Measurements from ENCODE around the gene UHRF1.
A peak's percentile ranks its signal among the peaks of the same experiment; 100 is the strongest.

The UHRF1 gene

DNA sequence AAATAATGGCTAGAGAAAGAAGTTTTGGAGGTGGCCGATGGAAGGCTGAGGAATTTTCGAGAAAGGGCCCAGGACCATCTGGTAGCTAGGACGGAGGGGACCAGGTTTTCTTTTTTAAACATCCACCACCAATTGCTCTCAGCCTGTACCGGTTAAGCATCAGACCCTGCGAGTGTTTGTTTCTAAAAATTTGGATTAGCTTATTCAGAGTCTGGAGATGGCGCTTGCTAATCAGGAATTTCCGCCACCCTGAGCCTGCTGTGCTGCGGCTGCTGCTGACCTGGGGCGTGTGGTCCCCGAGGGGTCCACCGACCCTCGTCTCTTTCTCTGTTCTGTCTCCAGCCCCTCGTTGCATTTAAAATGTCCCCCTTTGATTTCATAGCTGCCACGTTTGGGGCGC lies 2.0 kb downstream of the UHRF1 start:
- TF ChIP-seq, protein P1, sequence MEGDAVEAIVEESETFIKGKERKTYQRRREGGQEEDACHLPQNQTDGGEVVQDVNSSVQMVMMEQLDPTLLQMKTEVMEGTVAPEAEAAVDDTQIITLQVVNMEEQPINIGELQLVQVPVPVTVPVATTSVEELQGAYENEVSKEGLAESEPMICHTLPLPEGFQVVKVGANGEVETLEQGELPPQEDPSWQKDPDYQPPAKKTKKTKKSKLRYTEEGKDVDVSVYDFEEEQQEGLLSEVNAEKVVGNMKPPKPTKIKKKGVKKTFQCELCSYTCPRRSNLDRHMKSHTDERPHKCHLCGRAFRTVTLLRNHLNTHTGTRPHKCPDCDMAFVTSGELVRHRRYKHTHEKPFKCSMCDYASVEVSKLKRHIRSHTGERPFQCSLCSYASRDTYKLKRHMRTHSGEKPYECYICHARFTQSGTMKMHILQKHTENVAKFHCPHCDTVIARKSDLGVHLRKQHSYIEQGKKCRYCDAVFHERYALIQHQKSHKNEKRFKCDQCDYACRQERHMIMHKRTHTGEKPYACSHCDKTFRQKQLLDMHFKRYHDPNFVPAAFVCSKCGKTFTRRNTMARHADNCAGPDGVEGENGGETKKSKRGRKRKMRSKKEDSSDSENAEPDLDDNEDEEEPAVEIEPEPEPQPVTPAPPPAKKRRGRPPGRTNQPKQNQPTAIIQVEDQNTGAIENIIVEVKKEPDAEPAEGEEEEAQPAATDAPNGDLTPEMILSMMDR (IDR thresholded peaks at IDR 0.05; ENCODE audit: extremely low read depth, insufficient read depth, missing control alignments): no peak
- in situ Hi-C loops (cut with MboI; ENCODE audit: low pct_unique_long_range_greater_than_20kb, low sequenced_read_pairs, unreplicated experiment): loop anchor here (10.0 kb wide), 1 partner anchor 97 kb away; no protein-coding TSS in a partner anchor
- DNase-seq (ENCODE audit: low spot score): no peak

DNA sequence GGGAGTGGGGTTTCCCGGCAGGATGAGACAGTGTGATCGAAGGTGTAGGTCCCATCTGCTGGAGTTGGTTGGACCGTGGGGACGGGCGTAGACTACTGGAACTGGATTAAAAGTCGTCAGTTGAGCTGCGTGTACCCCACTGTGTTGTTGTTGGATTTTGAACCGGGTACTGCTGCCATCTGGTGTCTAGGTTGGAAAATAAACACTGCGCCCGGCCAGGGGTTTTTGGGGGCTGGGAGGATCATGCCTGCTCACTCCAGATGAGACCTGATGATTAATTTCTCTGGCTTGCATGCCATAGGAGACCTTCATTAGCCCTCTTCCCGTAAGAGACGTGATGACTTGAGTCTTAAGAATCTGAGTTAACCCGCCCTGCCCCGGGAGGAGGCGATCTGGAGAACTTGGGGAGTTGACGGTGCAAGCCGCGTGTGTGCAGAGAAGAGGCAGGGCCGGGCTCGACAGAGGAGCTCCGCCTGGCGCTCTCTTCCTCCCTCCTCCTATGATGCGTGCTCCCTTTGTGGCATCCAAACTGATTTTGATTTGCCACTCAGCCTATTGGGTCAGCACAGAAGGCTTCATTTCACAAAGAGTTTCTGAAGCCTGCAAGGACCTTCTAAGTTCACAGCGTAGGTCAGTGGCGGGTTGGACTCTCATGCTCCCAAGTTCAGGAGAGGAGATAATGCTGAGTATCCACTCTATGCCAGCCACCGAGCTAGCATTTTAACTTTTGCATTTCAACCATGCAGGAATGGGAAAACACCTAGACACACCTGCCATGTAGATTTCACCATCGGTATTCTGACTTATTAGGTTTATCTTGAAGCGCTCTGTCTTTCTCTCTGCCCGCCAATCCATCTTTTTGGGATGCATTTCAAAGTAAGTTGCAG lies 2.7 kb downstream of the UHRF1 start:
- in situ Hi-C loops (cut with MboI; ENCODE audit: low pct_unique_long_range_greater_than_20kb, low sequenced_read_pairs, unreplicated experiment): loop anchor here (10.0 kb wide), 1 partner anchor 97 kb away; no protein-coding TSS in a partner anchor
- DNase-seq (ENCODE audit: low spot score): peak; percentile 78
- TF ChIP-seq, protein P1 (IDR thresholded peaks at IDR 0.05; ENCODE audit: extremely low read depth, insufficient read depth, missing control alignments): peak; percentile 59

DNA sequence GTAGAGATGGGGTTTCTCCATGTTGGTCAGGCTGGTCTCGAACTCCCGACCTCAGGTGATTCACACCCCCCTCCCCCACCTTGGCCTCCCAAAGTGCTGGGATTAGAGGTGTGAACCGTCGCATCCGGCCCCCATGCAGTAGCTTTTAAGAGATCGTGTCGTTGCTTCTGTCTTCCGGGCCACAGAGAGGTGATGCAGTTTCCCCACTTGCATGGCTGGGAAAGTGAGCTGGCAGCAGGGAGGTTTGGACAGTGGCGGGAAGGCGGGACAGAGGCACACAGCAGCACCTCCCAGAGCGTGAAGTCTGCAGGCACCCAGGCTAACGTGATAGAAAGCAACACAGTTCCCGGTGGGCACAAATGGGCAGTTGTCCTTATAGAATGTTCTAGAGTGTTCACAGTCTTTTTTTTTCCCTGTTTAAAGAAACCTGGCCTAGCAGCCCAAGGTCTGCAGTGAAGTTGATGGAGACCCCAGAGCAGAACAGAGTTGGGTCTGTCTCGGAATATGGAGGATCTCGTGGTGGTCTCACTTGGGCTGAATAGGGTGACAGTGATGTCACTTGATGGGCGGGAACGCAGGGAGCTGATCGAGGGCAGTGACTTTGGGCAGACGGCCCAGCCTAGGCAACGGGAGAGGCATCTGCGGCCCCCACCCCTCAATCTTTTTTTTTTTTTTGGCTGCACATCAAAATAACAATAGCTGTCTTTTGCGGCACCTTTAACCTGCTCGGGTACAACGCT lies 4.9 kb downstream of the UHRF1 start:
- no peak for DNase-seq (ENCODE audit: low spot score)
- in situ Hi-C loops (cut with MboI; ENCODE audit: low pct_unique_long_range_greater_than_20kb, low sequenced_read_pairs, unreplicated experiment): loop anchor here (10.0 kb wide), 1 partner anchor 99 kb away; no protein-coding TSS in a partner anchor
- TF ChIP-seq, protein P1 (IDR thresholded peaks at IDR 0.05; ENCODE audit: extremely low read depth, insufficient read depth, missing control alignments): no peak

GRCh38 chr19:4914736-4915501 lies 5.6 kb downstream of the UHRF1 start:
- in situ Hi-C loops (cut with MboI; ENCODE audit: low pct_unique_long_range_greater_than_20kb, low sequenced_read_pairs, unreplicated experiment): loop anchor here (10.0 kb wide), 1 partner anchor 100 kb away; no protein-coding TSS in a partner anchor
- peak; percentile 62 for DNase-seq (ENCODE audit: low spot score)
- TF ChIP-seq, protein P1 (IDR thresholded peaks at IDR 0.05; ENCODE audit: extremely low read depth, insufficient read depth, missing control alignments): no peak

DNA sequence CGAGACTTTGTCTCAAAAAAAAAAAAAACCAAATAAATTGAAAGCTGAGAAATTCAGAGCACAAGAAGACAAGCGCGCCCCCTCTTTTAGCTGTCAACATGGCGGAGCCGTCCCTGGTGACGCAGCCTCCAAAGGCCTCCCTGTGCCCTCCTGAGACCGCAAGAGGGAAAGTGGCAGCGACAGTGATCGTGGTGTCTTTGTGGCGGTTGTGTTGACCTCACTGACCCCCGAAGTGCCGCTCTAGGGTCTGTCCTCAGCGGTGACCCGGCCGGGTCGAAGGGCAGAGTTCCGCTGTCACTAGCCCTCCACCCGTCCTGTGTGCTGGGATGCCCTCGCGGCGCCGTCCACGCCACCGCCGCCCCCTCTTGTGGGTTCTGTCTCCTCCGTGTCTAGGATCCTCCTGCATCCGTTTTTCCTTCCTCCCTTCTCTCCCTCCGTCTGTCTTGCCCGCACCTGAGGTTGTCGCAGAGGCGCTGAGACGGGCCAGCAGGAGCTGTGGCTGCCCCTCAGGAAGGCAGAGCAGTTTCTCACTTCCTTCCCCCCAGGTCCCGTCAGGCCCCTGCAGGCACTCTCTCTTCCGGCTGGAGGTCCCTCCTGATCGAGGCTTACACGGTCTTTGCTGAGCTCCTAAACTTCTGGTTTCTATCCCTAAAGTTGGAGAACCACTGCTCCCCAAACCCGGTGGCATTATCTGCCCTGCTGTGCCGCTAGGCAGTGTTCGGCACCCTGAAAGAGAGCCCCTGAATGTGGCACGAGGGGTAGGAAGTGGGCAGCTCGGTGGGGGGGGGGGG lies 7.2 kb downstream of the UHRF1 start:
- DNase-seq (ENCODE audit: low spot score): peak; percentile 71
- in situ Hi-C loops (cut with MboI; ENCODE audit: low pct_unique_long_range_greater_than_20kb, low sequenced_read_pairs, unreplicated experiment): loop anchor here (10.0 kb wide), 1 partner anchor 102 kb away; no protein-coding TSS in a partner anchor
- TF ChIP-seq, protein P1 (IDR thresholded peaks at IDR 0.05; ENCODE audit: extremely low read depth, insufficient read depth, missing control alignments): no peak

Data from GM13977 (cell line).